SK-N-MC (cell line): ENCODE measurements around the gene PIK3R5.

Experiments
- DNase-seq: peaks from one replicate; pipeline ENCODE4 v3.0.0-alpha.2; 2011; ENCODE audit warnings: low read depth, low spot score
- H3K27ac ChIP-seq: fragments of 200-600 bp; sonication (generic); 2 replicates; pipeline ENCODE4 v1.5.1; 2016; ENCODE audit warnings: mixed run types
- H3K36me3 ChIP-seq: fragments of 200-600 bp; sonication (generic); 2 replicates; pipeline ENCODE4 v1.6.1; 2017; ENCODE audit warnings: antibody characterized with exemption, low read length, mixed read lengths; ENCODE audit not compliant: insufficient read depth
- H3K4me3 ChIP-seq: fragments of 200-600 bp; sonication (generic); 2 replicates; pipeline ENCODE4 v1.5.1; 2016
- H3K9ac ChIP-seq: fragments of 200-600 bp; sonication (generic); 2 replicates; pipeline ENCODE4 v1.8.0; 2017; ENCODE audit warnings: mixed run types, mixed read lengths; ENCODE audit not compliant: insufficient read length
- H3K9me3 ChIP-seq: fragments of 200-600 bp; sonication (generic); 2 replicates; pipeline ENCODE4 v1.6.1; 2017; ENCODE audit warnings: low read depth, mild to moderate bottlenecking, antibody characterized with exemption, low read length, moderate library complexity, mixed read lengths
- EZH2 ChIP-seq: fragments of 200-600 bp; sonication (generic); IDR thresholded peaks from one replicate; pipeline ENCODE4 v1.6.1; 2017; ENCODE audit warnings: antibody characterized with exemption
- FOXP2 ChIP-seq: optimal IDR thresholded peaks from 2 replicates; pipeline ENCODE3; 2011; ENCODE audit warnings: mild to moderate bottlenecking, moderate library complexity; ENCODE audit not compliant: insufficient read depth; ENCODE audit errors: extremely low read length, control extremely low read depth
- POLR2AphosphoS5 ChIP-seq: IDR thresholded peaks from 2 replicates; pipeline ENCODE4 v1.6.1; 2012; ENCODE audit warnings: mild to moderate bottlenecking, low read depth, low read length, borderline replicate concordance

The PIK3R5 gene

DNA sequence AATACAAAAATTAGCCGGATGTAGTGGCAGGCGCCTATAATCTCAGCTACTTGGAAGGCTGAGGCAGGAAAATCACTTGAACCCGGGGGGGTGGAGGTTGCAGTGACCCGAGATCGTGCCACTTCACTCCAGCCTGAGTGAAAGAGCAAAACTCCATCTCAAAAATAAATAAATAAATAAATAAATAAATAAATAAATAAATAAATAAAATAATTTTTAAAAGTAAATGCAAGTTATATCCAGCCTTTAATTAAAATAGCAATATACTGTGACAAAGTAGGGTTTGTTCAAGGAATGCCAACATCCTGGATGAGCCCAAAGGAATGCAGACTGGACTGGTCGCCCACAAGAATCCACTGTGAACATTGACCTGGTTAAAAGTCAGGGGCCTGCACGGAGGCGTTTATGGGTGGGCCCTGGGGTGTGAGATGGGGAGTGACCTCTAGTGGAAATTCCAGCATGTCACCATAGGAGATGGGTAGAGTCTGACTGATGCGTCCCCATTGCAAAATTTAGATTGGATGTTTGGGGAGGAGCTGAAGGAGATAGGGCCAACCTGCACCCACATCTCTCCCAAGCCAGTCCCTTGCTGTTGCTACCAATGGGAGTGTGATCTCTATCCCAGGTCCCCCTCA is 9.7 kb upstream of the PIK3R5 start:
- Histone ChIP-seq H3K36me3 (no peaks in the 10 kb centered on the region), H3K9ac (no peak overlapping the region), H3K4me3 (no peak overlapping the region), H3K9me3 (no peaks in the 10 kb centered on the region), H3K27ac (no peak overlapping the region)
- DNase-seq, result no peak
- TF ChIP-seq FOXP2 (no peak), POLR2AphosphoS5 (no peak), EZH2 (no peak)

DNA sequence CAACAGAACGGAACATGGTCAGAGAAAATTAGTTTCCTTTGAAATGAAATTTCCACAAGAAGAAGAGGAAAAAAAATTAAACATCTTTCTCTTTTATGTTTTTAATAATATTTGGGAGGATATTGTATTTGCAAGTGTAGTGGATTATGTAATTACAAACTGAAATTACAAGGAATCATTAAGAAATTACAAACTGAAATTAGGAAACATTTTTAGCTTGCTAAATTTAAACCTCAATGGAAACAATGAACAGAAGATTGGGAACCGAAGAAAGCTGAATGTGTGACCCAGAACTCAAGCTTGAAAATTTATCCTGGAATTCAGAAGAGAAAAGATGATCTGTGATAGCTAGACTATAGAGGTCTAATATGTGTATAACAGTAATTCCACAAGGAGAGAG is 4.4 kb upstream of the PIK3R5 start:
- Histone ChIP-seq H3K9ac (no peak overlapping the region), H3K4me3 (no peak overlapping the region), H3K9me3 (no peaks in the 10 kb centered on the region), H3K36me3 (no peaks in the 10 kb centered on the region), H3K27ac (no peak overlapping the region)
- DNase-seq, result no peak
- TF ChIP-seq POLR2AphosphoS5 (no peak), EZH2 (no peak), FOXP2 (no peak)

DNA sequence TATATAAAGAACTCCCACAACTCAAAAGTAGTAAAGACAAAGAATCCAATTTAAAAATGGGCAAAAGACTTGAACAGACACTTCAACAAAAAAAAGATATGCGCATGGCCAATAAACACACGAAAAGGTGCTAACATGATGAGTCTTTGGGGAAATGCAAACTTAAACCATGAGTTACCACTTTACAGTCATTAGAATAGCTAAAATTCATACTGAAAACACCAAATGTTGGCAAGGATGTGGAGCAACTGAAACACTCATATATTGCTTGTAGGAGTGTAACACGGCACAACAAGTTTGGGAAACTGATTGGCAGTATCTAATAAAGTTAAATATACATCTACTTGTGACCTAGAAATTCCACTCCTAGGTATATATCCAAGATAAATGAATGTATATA is 3.0 kb upstream of the PIK3R5 start:
- no peak for TF ChIP-seq EZH2
- TF ChIP-seq FOXP2, result no peak
- no peak for TF ChIP-seq POLR2AphosphoS5
- H3K9me3 ChIP-seq, result no peaks in the 10 kb centered on the region
- no peaks in the 10 kb centered on the region for H3K36me3 ChIP-seq
- DNase-seq, result no peak
- H3K27ac ChIP-seq, result no peak overlapping the region
- no peak overlapping the region for H3K4me3 ChIP-seq
- no peak overlapping the region for H3K9ac ChIP-seq

DNA sequence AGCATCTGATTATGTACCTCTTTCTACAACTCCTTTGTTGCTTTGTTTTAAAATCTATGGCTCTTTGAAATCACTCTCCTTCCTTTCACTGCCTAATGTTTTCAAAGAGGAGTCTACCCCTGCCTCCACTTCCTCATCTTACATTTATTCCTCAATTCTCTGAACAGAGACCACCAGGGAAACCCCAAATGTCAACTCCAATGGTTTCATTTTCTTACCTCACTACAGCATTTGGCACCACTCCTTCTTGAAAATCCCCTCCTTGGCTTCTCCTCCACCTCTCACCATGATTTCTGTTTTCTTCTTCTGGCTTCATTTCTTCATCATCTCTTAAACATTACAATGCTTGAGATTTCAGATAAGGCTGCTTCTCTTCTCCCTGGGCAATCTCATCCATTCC is 2.4 kb upstream of the PIK3R5 start:
- Histone ChIP-seq H3K9ac (no peak overlapping the region), H3K36me3 (no peaks in the 10 kb centered on the region), H3K27ac (no peak overlapping the region), H3K4me3 (no peak overlapping the region), H3K9me3 (no peaks in the 10 kb centered on the region)
- TF ChIP-seq FOXP2 (no peak), POLR2AphosphoS5 (no peak), EZH2 (no peak)
- DNase-seq, result no peak

DNA sequence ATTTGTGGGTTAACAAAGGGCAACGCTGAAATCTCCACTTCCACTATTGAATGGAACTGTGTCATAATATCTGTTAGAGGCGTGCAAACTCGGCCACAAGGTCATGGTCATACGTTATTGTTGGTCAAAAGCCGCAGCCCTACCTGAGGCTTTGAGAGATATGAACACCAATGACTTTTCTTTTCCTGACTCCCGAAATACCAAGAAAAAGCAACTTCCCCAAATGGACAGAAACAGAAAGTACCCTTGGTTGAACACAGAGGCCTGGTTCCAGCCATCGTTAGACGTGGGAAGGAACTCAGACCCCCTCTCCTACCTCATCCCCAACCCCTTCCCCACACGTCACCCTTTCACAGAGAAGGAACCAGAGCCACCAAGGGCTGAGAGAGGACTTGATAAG is 1.4 kb upstream of the PIK3R5 start:
- Histone ChIP-seq H3K27ac (no peak overlapping the region), H3K4me3 (no peak overlapping the region), H3K36me3 (no peaks in the 10 kb centered on the region), H3K9ac (no peak overlapping the region), H3K9me3 (no peaks in the 10 kb centered on the region)
- DNase-seq, result no peak
- TF ChIP-seq EZH2 (no peak), FOXP2 (no peak), POLR2AphosphoS5 (no peak)

DNA sequence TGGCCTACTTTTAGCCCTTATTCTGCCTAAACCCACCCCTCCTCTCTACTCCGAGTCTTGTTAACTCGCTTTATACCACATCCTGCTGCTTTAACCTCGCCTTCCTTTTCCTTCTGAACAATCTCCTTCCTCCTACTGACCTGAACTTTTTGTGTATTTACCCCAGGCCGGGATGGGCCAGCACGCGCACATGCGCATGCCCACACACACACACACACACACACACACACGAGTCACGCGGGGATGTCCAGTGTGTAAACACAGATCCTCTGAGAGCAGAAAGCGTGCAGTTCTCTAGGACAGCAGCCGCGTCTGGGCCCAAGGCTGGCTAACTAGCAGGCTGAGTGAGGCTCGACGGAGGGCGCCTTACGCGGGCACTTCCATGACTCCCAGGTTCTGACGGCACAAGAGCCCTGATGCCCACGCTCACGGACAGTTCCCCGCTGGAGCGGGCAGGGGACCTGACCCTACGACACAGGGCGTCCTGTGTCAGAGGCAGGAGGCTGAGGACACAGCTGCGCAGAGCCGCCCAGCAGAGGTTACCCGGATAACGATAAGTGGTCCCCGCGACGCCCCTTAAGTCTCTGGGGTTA is 610 bp downstream of the PIK3R5 start:
- no peak for TF ChIP-seq POLR2AphosphoS5
- no peak for TF ChIP-seq EZH2
- TF ChIP-seq FOXP2, result no peak
- Histone ChIP-seq H3K27ac (no peak overlapping the region), H3K9ac (no peak overlapping the region), H3K4me3 (no peak overlapping the region), H3K36me3 (no peaks in the 10 kb centered on the region), H3K9me3 (no peaks in the 10 kb centered on the region)
- DNase-seq, result no peak

DNA sequence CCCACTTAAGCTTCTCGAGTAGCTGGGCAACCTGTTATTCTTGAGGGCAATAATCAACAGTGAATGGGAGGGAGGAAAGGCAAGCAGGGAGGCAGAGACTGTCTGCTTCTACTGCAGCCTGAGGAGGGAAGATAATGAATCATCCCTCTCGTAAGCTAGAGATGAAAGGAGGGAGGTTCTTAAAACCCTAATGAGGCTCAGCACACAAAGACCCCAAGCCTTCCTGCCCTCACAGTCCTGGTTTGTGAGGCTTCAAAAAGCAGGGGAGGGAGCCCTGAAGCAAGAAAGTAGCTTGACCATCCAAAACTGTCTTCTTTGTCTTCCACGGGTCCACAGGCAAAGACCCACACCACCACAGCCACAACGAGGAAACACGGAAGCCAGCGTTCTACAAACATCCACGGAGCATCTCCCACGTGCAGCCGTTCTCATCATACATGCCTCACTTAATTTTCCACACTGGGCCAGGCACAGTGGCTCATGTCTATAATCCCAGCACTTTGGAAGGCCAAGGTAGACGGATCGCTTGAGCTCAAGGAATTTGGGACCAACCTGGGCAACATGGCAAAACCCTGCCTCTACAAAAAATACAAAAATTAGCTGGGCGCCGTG is 1.8 kb downstream of the PIK3R5 start:
- TF ChIP-seq POLR2AphosphoS5 (no peak), FOXP2 (no peak), EZH2 (no peak)
- H3K27ac ChIP-seq, result no peak overlapping the region
- H3K36me3 ChIP-seq, result no peaks in the 10 kb centered on the region
- H3K9ac ChIP-seq, result no peak overlapping the region
- H3K9me3 ChIP-seq, result no peaks in the 10 kb centered on the region
- no peak for DNase-seq
- no peak overlapping the region for H3K4me3 ChIP-seq

DNA sequence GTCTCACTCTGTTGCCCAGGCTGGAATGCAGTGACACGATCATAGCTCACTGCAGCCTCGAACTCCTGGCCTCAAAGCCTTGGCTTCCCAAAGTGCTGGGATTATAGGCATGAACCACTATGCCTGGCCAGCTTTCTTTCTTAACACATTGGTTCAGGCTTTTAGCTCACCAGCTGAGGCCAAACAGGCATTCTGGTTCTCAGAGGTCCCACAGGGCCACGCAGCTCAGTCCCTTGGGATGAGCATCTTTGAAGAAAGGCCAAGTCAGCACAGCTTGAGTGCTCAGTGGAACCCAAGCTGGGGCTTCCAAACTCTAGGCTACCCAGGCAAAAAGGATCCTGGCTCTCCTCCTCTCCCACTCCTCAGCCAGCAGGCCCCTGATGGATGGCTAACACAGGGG is 2.5 kb downstream of the PIK3R5 start:
- Histone ChIP-seq H3K4me3 (no peak overlapping the region), H3K9me3 (no peaks in the 10 kb centered on the region), H3K27ac (no peak overlapping the region), H3K36me3 (no peaks in the 10 kb centered on the region), H3K9ac (no peak overlapping the region)
- no peak for DNase-seq
- TF ChIP-seq EZH2, result no peak

DNA sequence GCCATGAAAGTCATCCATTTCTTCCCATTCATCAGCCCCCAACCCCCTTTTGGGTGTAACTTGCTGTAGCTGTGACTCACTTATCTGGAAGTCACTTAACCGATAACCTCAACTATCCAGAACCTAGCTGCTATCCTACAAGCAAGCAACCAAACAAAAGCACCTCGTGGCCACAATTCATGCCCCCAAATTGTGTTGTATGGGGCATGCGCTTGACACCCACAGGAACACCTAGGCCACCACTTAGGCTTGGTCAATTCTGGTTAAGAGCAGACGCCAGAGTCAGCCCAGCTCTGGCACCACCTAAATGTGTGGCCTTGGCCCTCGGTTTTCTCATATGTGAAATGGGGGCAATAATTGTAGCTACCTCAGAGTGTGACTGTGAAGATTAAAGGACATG is 3.7 kb downstream of the PIK3R5 start:
- Histone ChIP-seq H3K36me3 (no peaks in the 10 kb centered on the region), H3K9me3 (no peaks in the 10 kb centered on the region), H3K9ac (no peak overlapping the region), H3K4me3 (no peak overlapping the region), H3K27ac (no peak overlapping the region)
- DNase-seq, result no peak
- TF ChIP-seq POLR2AphosphoS5 (no peak), EZH2 (no peak), FOXP2 (no peak)
